ENCODE measurements around the gene EPC1. TPM values are rescaled to one million over a fixed set of nuclear protein-coding genes. Genes with fewer than 3 reads are reported as not detected.

The EPC1 gene
- total and polyA plus RNA-seq, 9 of the 15 experiments (the other 6 are each of a cell fraction or from before 2014, with no cell fraction given) = 7.0 to 43.6 (median 16.1) TPM

DNA sequence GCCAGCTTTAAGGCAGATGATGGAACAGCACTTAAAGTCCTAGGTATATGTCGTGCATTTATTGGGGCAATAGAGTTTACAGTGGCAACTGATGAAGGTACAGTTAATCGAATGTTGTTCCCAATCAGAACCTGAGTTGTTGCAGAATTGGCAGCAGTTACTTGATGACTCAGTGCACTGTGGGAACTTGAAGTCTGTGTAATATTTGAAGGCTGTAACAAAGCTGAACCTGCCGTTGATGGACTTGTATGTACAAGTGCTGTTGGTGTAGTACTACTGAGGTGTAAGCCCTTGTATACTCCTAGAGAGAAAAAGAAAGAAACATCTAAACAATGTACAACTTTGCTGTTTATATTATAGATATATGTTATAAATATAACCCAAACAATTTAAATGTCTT lies 75.3 kb downstream of the EPC1 start (continued):
- TF ChIP-seq, protein P1, sequence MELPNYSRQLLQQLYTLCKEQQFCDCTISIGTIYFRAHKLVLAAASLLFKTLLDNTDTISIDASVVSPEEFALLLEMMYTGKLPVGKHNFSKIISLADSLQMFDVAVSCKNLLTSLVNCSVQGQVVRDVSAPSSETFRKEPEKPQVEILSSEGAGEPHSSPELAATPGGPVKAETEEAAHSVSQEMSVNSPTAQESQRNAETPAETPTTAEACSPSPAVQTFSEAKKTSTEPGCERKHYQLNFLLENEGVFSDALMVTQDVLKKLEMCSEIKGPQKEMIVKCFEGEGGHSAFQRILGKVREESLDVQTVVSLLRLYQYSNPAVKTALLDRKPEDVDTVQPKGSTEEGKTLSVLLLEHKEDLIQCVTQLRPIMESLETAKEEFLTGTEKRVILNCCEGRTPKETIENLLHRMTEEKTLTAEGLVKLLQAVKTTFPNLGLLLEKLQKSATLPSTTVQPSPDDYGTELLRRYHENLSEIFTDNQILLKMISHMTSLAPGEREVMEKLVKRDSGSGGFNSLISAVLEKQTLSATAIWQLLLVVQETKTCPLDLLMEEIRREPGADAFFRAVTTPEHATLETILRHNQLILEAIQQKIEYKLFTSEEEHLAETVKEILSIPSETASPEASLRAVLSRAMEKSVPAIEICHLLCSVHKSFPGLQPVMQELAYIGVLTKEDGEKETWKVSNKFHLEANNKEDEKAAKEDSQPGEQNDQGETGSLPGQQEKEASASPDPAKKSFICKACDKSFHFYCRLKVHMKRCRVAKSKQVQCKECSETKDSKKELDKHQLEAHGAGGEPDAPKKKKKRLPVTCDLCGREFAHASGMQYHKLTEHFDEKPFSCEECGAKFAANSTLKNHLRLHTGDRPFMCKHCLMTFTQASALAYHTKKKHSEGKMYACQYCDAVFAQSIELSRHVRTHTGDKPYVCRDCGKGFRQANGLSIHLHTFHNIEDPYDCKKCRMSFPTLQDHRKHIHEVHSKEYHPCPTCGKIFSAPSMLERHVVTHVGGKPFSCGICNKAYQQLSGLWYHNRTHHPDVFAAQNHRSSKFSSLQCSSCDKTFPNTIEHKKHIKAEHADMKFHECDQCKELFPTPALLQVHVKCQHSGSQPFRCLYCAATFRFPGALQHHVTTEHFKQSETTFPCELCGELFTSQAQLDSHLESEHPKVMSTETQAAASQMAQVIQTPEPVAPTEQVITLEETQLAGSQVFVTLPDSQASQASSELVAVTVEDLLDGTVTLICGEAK (IDR thresholded peaks at IDR 0.05) = no peak
- TF ChIP-seq, protein P1 (CRISPR knock-in tag; IDR thresholded peaks at IDR 0.05) = no peak

Data from K562 (cell line).